ENCODE measurements around the gene ST7.

The ST7 gene

DNA sequence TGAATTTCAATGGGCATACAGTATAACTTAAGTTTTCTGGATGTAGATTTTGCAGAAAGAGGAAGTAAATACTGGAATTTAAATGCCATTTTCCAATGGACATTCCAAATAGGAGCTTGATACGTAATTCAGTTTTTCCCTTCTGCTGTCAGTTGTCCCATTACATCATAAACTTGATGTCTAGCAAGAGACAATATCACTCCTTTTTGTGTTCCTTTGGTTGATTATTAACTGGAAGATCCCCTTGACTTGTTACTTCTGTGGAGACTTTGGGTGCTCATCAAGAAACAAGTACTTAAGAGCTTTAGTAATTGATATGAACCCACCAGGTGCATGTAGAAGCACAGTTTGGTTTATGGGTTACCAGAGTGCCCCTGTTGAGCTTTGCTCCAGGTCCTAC lies 116.1 kb downstream of the ST7 start:
- no peak for DNase-seq

DNA sequence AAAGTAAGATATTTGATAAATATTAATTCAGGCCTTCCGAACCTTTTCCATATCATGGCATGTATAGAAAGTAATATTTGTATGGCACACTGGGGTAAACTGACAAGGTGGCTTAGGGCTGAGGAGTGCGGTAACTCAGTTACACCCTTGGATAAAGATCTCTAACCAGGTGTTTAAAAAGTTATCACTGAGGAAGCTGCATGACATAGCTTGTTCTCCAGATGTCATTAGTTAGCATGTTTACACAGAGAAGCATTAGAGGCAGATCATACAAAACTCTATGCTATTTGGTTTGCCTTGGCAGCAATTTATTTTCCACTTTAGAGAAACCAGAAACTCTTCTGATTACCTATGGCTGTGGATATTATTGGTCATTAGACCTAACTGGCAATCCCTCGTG lies 118.2 kb downstream of the ST7 start:
- DNase-seq, result no peak

DNA sequence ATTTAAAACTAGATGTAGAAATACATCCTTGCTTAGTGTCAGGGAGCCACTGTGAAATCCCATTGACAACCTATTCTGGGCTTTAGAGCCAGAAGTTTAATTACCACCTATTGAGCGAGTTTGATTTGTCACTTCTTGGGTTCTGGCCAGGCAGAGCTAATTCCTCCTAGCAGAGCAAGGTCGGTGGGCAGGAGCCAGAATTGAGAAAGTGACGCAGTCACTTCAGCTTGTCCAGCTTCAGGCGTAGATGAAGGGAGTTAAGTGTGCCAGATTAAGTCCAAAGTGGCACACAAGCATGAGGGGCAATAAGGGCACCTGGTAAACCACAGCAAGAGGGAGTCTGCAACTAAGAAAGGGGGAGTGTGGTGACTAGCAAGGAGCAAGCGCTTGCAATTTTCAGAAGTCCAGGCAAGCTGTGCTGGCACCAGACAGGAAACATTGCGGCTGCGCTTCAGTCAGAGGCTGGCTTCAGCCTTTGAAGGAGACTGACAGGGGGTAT lies 119.4 kb downstream of the ST7 start:
- DNase-seq, result peak in 1 of 2 donors; percentile 30

DNA sequence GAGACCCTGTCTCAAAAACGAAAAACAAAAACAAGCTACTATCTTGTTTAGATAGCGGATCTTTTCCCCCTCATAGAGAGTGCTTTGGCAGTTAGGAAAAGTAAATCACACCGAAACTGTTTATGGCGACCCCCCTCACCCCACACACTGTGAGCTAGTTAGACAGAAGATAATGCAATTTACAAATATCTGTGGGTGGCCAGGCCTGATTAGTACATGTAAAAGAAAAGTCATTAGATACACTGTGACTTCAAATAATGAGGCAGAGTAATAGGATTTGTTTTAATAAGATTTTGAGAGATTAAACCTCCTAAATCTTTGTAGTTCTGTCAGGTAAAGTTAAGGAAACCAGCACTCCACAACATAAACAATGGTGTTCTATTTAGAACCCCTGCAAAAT lies 121.1 kb downstream of the ST7 start:
- DNase-seq, result no peak

DNA sequence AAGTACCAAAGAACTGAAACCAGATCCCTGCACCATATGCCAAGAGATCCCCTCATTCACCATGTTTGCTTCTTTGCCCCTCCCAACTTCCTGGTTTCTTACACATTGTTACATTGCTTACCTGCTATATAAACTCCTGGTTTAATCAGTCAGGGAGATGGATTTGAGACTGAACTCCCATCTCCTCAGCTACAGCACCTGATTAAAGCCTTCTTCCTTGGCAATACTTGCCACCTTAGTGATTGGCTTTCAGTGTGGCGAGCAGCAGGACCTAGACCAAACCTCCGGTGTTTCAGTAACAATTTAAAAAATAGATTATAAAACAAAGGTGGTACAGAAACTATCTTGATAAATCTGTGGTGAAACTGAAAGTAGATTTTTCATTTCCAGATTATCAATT lies 122.6 kb downstream of the ST7 start:
- DNase-seq, result no peak

DNA sequence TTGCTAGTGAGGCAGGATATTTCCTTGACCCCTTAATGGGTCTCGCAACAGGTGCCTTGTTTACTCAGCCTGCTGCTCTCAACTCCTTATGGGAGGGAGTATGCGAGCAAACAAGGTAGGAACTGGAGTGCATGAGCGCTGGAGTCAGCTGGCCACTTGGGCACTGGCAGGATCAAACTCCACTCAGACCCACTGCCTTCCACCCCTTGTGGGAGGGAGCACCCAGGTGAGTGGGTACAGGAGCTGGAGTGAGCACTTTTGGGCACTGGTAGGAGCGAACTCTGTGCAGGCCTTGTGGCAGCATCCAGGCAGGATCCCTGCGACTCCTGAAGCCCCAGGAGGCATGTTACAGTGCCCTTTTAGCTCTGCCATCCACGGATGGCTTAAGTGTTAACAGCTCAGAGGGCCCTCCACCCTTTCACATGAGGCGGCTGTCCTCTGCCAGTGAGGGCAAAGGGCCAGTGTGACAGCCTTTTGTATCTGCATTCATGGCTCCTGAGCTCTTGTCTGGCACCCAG lies 123.2 kb downstream of the ST7 start:
- DNase-seq, result no peak

DNA sequence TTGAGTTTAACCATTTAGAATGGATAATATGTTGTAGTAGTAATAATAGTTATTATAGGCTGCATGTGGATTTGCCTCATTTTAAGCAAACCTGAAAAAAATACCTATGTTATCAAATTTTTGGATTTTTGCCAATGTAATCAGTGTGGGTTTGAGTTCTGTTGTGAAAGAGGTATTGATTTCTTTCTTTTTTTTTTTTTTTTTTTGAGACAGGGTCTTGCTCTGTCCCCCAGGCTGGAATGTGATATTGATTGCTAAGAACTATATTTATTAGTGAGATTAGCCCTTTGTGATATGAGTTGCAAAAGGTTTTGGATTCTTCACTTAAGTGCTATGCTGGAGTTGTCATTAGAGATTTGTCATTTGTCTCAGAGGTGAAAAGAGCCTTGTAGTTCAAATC lies 124.4 kb downstream of the ST7 start:
- DNase-seq, result no peak

DNA sequence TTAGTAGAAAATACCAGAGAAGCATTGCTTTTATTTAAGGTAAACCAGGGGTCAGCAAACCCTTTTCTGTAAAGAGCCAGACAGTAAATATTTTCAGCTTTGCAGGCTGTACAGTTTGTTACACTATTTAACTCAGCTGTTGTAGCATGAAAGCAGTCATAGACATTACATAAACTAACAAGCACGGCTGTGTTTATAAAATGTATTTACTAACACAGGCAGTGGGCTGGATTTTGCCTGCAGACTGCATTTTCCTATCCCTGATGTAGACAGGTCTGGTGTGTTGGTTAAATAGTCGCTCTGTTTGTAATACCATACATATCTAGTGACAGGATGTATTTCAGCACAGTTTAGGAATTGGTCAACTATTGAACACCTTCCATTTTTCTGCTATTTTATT lies 129.3 kb downstream of the ST7 start:
- DNase-seq, result no peak

DNA sequence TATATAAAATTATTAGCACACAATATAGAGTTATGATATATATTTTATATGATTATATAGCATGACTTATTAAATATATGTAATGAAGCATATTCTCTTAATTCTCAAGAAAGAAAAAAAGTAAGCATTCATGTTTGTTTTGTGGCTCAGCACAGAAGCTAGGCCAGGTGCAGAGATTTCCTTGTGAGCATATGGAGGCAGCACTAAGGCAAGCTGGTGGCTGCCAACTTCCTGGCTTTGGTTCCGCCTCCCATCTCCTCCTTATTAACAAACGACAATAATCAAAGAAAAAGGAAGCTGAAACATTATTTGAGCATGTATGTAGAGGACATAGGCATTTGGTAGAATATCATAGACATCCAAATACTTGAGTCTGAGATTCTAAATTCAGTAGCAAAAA lies 130.3 kb downstream of the ST7 start:
- DNase-seq, result peak in 1 of 2 donors; percentile 21

DNA sequence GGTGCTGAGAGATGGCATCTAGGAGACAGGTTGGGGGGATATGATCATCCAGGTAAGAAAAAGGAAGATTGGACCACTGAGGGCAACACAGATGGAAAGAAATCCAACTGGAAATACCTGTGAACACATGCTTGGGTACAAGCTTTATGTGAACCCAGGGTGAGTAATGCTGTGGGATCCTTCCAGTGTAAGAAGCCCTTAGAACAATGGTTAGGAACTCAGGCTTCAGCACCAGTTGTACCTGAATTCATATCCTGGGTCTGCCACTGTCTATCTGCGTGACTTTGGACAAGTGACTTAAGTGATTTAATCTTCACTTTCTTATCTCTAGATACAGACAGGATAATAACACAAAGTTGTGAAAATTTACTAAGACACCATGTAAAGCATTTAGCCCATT lies 131.0 kb downstream of the ST7 start:
- no peak for DNase-seq

DNA sequence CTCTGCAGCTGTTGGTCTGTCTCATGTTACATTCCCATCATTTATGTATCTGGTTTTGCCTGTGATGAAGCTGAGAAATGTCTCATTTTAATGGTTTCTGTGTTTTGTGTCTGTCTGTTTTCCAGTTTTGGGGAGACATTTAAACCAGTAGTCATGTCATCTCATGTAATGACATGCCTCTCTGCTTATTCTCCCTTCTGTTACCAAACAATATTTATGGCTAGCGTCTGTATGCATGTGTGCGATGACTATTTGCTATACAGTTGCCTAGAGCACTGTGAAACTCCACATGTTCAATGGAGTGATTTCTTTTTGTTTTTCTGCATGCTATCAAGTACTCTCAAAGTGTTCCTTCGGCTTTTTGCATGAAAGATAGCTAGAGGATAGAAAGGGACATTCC lies 132.0 kb downstream of the ST7 start:
- no peak for DNase-seq

DNA sequence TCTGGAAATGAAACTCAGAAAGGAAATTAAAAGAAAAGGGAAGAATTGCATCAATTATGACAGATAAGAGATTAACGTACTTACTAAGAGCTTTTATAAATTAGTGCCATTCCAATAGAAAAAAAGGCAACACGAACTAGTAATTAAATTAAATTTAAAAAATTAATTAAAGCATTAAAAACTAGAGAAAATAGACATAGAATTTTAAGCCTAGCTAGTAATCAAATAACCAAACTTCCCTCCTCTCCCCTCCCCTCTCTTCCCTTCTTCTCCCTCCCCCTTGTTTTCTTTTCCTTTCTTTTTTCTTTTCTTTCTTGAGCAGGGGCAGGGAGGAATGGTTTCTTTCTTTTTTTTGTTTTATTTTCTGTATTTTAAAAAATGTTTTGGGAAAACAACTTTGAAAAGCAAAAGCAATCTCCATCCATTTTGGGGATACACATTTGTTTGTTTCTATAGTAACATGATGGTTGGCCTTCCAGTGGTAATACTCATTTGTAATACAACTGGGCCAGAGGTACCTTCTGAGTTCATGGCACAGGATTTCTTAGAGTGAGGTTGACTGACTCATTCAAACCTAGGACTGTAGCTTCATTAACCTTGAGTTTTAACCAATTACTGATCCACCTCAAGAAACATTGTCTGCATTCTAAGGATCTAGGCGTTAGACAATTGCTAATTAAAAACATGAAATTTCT lies 132.6 kb downstream of the ST7 start:
- no peak for DNase-seq

DNA sequence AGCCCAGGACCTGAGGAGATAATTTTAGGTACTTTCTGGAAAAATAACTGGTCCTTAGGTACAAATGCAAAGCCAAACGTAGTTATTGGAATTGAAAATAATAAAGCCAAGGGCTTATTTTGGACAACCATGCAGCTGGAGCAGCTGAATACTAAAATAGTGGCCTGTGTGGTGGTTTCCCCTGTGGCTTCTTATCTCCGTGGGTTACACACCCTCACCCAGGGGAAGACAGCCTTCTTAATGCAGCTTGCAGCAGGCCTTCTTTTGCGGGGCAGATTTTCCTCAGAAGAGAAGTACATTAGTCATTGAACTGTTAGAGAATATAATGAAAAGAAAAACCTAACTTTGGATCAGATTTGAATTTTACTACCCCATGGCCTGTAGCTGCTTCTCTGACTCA lies 133.5 kb downstream of the ST7 start:
- no peak for DNase-seq

DNA sequence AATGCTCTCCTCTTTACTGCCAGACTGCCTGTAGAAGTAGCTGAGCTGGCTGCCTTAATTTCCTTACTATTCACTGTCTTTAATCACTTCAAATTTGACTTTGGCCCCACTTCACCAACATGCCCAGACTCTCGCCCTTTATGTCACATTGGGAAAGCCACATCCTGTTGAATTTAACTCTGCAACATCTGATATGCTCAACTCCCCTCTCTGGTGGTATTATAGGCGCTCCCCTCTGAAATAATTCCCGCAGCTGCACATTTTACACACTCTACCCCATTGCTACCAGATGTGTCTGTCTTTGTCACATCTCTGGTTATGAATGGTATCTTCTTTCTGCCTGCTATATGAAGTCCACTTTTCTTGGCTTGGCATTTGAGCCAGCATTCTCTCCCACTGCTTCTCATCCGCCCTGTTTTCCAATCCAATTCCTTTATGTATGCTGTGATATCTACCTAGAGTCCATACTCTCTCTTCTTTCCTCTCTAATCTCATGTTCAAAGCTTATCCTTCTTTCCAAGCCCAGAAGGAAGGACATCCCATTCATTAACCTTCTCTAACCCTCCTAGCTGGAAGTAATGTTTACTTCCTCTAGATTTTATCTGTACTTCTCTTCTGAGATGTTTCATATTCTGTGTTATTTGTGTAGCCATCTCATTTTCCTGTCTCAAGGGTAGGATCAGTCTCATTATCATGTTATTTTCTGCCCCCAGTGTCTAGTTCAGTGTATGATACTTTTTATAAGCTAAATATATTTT lies 134.5 kb downstream of the ST7 start:
- no peak for DNase-seq

DNA sequence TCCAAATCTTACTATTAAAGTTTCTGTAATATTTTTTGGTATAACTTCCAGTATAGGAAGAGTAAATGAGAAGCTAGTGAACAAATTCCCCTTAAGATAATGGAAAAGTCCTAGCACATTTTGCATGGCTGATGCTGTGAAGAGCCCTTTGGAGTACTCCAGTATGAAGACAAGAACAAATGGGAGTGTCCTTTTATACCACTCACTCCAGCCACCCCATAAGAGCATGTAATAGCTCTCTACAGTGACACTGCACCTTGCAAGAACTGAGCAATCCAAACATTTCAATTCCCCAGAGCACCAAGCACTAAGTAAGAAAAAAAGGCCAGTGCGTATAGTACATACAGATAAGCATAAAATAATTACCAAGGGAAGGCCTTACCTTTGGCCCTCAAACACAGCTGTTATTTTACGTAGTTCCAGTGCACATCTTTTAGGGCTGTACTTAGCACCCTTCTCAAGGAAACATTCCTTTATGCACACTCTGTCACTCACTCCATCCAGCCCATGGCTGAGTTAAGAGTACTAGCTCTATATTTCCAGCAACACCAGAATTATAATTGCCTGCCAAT lies 135.4 kb downstream of the ST7 start:
- DNase-seq, result no peak

DNA sequence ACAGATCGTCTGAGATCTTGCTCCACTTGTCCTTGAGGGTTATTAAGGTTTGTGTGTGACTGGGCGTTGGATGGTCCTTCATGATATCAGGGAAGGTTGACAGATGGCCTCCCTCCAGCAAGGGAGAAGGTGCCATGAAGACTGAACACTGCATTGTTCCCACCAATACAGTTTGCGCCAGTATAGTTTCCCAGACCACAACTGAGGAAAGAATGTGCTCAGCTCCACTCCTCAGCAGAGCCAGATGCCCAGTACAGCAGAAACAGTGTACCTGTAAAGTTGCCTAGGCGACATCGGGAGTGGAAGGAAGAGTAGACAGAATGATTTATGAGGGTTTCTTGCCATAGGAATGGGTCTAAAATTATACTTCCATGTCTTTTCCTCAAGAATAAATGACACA lies 137.5 kb downstream of the ST7 start:
- DNase-seq, result no peak

DNA sequence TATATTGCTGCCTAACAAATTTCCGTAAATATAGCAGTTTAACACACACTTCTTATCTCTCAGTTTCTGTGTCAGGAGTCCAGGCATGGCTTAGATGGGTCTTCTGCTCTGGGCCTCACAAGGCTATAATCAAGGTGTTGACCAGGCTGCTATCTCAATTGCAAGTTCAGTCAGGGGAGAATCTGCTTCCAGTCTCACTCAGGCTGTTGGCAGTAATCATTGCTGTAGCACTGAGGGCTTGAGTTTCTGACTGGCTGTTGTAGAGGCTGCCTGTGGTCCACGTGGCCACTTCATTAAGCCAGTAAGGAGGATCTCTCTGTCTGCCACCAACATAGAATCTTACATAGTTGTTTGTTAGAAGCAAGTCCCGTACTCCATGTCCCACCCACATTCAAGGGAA lies 138.4 kb downstream of the ST7 start:
- no peak for DNase-seq

DNA sequence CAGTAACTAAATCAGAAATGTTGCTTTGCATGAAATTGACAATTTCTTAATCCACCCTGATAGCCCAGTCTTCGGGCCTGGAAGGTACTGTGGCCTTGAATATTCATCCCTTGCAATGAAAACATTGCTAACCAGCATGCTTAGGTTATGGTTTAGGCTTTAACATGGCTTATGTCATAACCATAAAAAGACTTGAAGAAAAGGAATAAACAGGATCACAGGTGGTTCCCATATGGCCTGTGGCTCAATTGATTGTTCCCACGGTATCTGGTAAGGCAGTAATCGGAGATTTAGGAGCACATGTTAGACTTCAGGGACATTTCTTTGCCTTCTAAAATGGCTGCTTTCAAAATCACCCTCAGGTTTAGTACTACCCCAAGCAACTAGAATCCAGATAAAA lies 139.5 kb downstream of the ST7 start:
- DNase-seq, result no peak

DNA sequence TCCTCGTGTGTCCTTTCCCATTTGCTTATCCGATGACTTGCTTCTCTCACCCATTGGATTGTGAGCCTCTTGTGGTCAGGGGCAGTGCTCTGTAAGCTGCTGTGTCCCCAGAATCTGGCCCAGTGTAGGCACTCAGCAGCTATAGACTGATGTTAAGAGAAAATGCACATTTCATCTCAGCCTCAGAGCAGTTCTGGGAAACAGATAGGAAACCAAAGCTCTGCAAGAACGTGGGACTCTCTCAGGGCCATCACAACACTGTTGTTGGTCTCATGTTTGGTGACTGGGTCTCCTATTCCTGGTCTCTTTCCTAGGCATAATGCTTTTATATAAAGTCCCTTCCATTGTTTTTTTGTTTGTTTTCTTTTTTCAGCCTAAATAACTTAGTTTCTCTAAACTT lies 141.2 kb downstream of the ST7 start:
- DNase-seq, result no peak

DNA sequence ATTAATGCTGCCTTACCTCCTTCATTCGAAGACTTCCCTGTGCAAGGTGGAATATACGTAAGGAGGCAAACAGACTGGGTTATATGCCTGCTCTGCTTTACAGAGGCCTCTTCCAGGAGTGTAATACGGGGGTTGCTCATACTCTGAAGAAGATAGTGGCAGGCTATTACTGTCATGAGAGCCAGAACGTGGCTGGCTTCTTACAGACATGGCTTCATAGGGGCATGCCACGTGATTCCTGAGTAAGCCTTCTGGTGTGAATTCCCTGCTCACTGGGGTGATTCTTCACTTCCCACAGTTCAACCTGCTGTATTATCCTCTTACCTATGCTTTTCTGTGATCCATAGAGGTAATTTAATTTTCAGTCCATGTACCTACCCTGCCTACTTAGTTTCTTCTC lies 141.8 kb downstream of the ST7 start:
- DNase-seq, result no peak

DNA sequence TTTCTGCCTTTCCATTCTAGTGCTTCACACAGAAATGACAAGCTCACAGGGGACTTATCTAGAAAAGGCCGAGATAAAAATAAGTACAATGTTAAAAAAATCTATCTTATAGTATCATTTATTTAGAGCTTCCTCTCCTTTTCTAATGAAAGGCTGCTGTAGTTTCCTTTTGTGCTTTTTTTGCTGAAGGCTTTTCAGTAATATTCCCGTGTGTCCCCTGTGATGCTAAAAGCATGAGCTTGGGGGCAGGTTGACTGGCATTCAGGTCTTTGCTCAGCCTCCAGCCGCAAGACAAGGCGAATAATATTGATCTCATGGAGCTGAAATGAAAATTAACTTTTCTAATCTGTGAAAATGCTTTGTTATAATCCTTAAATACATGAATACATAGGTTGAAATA lies 143.0 kb downstream of the ST7 start:
- no peak for DNase-seq

DNA sequence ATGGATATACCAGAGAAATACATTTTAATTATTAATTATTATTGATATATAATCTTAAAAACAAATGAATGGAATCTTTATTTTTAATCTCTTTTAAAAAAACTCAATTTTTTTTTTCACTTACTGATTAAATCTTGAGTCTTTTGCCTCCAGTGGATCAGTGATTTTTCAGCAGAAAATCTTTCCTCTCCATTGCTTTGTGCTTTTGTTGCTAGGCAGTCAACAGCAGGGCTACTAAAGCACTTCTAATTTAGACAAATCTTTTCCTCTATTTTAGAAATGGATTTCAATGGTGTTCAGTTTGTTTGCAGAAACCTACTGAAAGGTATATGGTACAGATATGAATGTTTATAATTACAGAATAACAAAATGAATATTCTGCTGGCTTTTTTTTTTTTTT lies 143.6 kb downstream of the ST7 start:
- DNase-seq, result no peak

DNA sequence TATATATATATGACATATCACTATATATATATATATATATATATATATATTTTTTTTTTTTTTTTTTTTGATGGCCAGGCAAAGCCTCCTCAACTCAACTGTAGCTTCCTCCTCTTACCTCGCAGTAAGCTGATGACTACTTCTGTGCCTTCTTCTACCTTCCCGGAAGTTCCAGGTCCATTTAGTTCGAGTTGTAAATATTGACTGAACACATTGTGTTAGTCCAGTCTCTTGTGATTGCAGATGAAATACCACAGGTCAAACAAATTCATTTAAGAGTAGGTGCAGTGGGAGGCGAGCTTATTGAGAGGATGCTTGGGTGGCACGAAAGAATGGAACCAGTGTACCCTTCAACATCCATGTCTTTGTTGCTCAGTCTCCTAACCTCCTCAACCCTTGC lies 144.6 kb downstream of the ST7 start:
- DNase-seq, result no peak

DNA sequence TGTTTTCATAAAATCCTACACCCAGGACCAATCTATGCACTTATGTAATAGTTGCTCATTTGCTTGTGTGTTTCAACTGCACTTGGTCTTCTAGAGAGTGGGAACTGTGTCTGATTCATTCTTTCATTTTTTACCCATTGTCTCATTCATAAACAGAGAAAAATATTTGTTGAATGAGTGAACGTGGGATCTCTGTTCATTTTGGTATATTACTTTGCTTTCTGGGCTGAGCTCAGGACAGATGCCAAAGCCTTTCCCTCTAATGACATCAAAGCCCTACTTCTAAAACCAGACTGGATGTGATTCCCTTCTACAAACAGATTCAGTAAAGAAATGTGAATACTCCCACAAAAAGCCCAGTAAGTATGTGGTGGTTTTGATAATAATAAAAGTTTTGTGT lies 145.2 kb downstream of the ST7 start:
- no peak for DNase-seq

All from inflammatory macrophage treated with lipopolysaccharide for 1 hour (primary cell).